GM21526 (cell line): Measurements from ENCODE around the gene PASD1.
"Not testable (repeated sequence)": the region's sequence is repeated elsewhere in the genome, so short reads cannot be mapped to it uniquely, and the experiment has no call there.

Experiments used
- ATAC-seq: cut with Tn5 transposase; IDR thresholded peaks from one replicate; pipeline ENCODE4 v1.9.1; 2021; ENCODE audit warnings: moderate library complexity; ENCODE audit not compliant: unreplicated experiment, low FRiP score

Gene PASD1

GRCh38 chrX:151604931-151605330 lies 41.5 kb downstream of the PASD1 start:
- ATAC-seq = no peak

- no peak for ATAC-seq
Measured at GRCh38 chrX:151609222-151609621, 45.7 kb downstream of the PASD1 start.

DNA sequence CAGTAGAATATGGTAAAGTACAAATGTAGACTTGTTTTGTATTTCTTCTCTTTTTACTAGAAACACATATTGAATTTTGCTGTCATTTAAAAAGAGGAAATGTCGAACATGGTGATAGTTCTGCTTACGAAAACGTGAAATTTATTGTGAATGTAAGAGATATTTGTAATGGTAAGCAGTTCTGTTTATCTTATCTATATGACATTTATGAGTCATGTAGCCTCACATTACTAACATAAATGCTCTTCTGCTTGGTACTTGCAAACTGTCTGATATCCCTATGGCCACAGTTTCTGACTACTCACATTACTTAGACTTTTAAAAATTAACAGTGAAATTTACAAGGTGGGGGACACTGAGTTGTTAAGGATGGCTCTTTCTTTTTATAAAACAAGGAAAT lies 57.9 kb downstream of the PASD1 start:
- no peak for ATAC-seq

- ATAC-seq = no peak
Measured at GRCh38 chrX:151624677-151625076, 61.2 kb downstream of the PASD1 start.

- ATAC-seq = no peak
Measured at GRCh38 chrX:151631822-151632221, 68.3 kb downstream of the PASD1 start.

- ATAC-seq = no peak
Measured at GRCh38 chrX:151633157-151633556, 69.7 kb downstream of the PASD1 start.

DNA sequence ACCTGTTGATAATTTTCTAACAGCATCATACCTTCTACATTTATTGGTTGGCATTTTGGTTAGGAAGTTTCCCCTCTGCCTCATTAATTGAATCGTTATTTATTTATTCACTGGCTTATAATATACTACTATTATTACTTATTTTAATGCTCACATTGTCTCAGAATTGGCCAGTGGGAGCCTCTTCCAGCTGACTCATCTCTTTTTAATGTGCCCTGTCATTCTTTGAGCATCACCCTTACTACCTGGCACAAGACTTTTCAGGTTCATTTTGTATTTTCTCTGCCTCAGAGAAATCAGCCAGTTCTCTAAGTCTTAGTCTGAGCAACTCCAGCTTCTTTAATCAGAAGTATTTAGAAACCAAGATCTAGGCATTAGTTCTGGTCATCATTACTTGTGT lies 71.5 kb downstream of the PASD1 start:
- ATAC-seq = no peak

DNA sequence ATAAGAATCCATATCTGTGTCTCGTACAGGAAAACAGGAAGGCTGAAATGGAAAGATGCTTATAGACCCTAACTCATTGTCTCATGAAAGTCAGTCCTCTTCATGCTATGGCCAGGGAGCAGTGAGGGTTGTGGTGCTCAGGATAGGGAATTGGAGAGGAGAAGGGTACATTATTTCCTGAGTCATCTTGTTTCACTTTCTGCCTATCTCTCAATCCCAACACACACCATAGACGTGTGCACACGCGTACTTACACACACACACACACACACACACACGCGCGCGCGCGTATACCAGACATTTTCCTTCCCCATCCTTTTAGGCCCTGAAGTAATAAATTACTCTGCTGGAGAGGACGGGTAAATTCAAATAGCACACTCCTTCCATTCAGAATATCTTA lies 78.1 kb downstream of the PASD1 start:
- ATAC-seq = no peak

GRCh38 chrX:151675121-151675746 lies 111.8 kb downstream of the PASD1 start:
- no peak for ATAC-seq

DNA sequence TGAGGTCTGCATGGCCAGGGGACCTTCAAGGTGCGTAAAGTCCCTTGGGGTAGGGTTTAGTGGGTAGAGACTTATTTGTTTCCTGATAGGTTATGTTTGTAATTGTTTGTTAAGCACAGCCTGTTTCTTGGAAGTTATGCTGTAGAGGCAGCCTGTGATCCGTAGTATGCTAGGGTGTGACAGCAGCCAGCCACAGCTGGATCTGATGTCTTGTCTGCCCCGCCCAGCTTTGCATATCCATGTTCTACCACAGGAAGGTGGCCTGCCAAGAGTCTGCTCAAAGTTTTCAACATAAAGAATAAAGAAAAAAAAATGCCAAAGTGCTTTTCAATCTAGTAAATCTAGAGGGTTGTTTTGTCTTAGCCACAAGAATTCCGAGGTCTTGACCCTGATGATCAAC lies 112.7 kb downstream of the PASD1 start:
- ATAC-seq = no peak

DNA sequence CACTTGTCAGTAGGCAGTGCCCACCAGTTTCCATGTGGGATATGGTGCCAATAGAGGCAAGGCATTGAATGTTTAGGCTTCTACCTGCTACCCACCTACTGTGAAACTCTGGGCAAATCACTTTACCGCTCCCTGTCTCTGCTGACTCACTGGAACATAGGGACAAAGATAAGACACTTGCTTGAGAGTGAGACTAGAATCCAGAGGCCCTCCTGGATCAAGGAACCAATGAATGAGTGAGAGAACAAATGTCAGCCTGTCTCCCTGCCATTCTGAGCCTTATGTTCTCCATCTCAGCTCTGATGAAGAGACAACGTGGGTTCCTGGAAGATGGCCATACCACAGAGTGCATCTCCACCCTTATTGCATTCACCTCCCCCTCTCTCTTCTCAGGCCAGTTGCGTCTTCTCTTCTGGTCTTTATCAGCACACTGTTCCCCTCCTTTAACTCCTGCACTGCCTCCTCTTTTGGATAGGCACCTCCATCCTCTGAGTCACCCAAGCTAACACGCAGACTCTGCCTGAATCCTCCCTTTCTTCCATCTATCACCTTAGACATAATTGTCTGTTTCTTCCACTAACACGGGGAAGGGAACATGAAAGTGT lies 116.4 kb downstream of the PASD1 start:
- no peak for ATAC-seq

GRCh38 chrX:151680805-151681204 lies 117.3 kb downstream of the PASD1 start:
- peak; percentile 91 for ATAC-seq

- no peak for ATAC-seq
Measured at GRCh38 chrX:151687635-151688034, 124.2 kb downstream of the PASD1 start.

GRCh38 chrX:151688695-151689094 lies 125.2 kb downstream of the PASD1 start:
- ATAC-seq = no peak

DNA sequence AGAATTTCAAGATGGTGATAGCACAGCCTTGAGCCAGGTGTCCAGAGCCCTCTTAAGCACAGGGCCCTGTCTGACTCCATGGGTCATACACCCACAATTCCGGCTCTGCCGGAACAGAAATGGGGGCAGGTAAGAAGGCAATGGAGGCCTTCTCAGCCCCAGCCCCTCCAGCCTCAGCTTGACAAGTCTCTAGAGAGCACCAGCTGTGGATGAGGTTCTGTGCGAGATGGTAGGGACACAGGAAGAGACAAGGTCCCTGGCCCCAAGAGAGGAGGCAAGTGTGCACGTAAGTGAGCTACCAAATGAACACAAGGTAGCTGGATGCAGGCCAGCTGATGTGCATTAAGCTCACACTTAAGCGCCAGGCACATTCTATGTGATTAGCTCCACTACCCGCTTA lies 129.3 kb downstream of the PASD1 start:
- no peak for ATAC-seq

DNA sequence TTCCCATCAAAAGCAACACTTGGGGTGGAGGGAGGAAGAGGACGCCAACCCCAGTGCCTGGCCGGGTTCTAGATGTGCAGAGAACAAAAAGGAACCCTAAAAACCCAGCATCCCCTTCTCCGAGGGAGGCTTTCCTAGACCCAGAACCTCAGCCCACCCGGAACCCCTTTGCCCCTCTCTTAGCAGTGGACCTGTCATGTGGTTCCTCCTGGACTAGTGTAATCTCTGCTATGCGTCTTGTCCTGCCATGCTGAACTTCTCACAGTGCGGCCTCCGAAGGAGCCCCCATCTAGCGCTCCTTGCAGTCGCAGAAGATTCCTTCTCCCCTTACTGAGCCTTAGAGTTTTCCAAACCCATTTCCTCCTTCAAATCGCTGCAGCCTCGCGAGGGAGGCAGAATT lies 130.6 kb downstream of the PASD1 start:
- no peak for ATAC-seq

DNA sequence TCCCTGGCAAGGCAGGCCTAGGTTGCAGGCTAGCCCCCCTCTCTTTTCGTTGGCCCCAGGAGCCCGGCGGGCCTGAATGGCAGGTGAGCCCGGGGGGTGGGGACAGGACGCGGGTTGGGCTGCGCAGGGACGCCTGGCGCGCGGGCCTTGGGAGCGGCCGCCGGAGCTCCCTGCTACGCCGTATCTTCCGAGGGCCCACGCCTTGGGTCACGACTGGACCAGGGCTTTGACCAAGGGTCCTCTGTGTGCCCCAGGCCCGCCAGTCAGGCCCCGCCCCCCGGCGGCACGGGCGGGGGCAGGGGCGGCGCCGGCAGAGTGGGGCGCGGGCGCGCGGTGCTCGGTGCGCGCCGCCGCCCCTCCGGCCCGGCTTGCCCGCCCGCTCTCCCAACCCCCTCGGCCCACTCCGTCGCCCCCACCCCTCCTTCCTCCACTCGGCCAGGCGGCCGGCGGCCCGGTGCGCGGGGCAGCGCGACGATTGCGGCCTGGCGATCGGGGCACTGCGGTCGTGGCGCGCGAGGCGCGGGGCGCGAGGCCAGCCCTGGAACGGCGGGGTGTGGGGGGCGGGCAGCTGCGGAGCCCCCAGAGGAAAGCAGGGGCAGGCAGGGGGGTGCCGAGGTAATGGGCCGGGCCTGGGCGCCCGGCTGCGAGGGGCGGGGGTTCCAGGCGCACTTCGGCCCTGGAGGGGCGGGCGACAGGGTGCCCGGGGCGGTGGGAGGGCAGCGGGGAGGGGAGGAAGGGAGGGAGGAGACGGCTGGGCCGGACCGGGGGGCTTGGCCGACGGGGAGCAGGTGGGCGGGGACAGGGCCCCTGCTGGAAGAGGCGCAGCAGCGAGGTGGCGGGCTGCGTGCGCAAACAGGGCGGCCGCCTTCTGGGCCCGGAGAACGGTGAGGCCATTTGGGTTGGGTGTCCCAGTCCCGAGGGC lies 131.4 kb downstream of the PASD1 start, which contains the start of gene PRRG3:
Gene PRRG3, plus strand, starts transcription at position 798 of the 922 bp plus-strand sequence. CDS start 3,357 bp downstream, outside the sequence.
- no peak for ATAC-seq

GRCh38 chrX:151695583-151696340 lies 132.3 kb downstream of the PASD1 start:
- ATAC-seq = no peak

GRCh38 chrX:151697082-151697481 lies 133.6 kb downstream of the PASD1 start:
- ATAC-seq = not testable (repeated sequence)

DNA sequence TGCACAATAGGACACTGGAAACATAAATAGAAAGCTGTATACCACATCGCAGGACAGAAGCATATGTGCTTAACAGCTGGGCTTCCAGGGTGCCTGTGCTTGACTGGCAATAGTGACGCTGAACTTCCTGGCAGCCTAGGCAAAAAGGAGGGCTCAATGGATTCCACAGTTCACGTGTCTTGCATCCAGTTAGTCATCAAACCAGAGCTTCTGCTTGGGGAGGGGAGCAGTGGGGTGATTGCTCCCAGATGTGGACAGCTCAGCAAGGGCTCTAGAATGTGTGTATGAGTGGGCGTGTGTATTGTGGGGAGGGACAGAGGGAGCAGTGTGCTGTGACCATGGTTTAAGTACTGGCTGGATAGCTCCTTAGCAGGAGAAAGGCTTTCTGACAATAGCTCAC lies 134.0 kb downstream of the PASD1 start:
- ATAC-seq = no peak

DNA sequence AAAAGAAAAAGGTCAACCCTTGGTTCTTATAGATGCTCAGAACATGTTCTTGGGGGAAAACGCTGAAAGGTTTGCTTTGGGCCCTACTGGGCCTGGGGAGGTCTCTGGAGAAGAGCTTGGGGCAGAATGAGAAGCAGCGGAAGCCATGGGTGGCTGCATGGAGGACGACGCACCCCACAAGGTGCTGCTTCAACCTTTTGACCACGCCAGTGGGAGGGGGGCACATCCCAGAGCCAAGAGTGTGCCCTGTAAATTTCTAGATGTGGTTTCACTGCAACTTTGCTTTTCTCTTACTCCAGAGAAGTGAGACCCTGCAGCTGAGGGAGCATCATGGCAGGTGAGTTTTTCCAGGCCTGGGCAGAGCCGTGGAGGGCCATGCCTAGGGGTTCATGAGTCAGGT lies 135.0 kb downstream of the PASD1 start:
- no peak for ATAC-seq
